Transverse colon (tissue), 4 donors: ENCODE data around the gene CDK11A.

Source experiments
- POLR2A ChIP-seq: fragments of 450-650 bp; IDR thresholded peaks from one replicate; pipeline ENCODE4 v1.6.1; 2016; ENCODE audit warnings: antibody characterized with exemption, mild to moderate bottlenecking, moderate library complexity
- POLR2AphosphoS5 ChIP-seq, 3 donors: sonication (generic); formaldehyde crosslinking; IDR thresholded peaks; one replicate each; pipeline ENCODE4 v1.6.1; 2016; ENCODE audit warnings: antibody characterized with exemption in 3 of 3
- TF ChIP-seq, protein P1 (sequence below), 5 experiments: fragments of 200-600 bp in 3 of 5; fragments of 450-650 bp in 2 of 5; sonication (generic) in 3 of 5; IDR thresholded peaks; 1 replicate in 2 of 5; 2 replicates in 3 of 5; pipeline ENCODE4 v1.5.1; 2016 to 2017; ENCODE audit warnings: antibody characterized with exemption in 5 of 5, inconsistent platforms in 3 of 5, mild to moderate bottlenecking in 2 of 5, moderate library complexity in 1 of 5

DNA sequence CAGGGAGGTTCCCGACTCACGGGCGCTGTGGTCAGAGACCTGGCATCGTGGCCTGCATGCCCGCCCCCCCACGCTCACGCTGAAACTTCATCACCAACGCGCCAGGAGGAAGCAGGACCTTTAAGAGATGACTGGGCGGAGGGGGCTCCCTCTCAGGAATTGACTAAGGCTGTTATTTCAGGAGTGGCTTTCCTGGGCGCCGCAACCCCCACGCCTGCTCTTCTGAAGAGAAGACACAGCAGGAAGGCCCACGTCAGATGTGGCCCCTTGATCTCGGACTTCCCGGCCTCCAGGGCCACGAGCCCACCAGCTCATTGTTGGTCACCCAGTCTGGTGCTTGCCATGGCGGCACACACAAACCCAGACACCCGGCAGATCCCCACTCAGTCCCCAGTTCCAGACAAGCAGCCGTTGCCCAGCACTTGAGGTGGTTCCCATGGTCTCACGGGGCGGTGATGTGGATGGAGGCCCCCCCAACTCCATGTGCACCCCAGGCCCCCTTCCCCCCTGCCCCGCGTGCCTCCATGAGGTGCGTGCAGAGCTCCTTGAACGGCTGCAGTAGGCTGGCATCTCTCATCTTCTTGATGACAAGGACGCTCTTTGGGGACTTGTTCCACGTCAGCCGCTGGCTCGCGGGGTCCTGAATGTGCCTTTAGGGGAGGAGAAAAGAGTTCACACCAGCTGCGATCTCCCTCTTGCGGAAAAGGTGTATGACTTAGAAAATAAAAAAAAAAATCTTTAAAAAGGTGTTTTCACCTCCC, 32.7 kb upstream of the CDK11A start:
- TF ChIP-seq, protein P1, sequence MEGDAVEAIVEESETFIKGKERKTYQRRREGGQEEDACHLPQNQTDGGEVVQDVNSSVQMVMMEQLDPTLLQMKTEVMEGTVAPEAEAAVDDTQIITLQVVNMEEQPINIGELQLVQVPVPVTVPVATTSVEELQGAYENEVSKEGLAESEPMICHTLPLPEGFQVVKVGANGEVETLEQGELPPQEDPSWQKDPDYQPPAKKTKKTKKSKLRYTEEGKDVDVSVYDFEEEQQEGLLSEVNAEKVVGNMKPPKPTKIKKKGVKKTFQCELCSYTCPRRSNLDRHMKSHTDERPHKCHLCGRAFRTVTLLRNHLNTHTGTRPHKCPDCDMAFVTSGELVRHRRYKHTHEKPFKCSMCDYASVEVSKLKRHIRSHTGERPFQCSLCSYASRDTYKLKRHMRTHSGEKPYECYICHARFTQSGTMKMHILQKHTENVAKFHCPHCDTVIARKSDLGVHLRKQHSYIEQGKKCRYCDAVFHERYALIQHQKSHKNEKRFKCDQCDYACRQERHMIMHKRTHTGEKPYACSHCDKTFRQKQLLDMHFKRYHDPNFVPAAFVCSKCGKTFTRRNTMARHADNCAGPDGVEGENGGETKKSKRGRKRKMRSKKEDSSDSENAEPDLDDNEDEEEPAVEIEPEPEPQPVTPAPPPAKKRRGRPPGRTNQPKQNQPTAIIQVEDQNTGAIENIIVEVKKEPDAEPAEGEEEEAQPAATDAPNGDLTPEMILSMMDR (IDR thresholded peaks at IDR 0.05): no peak
- TF ChIP-seq POLR2A (no peak), POLR2AphosphoS5 (IDR thresholded peaks at IDR 0.05) (no peak)
